ENCODE data around the gene ITGB1BP2.
"Not testable (repeated sequence)": the region's sequence is repeated elsewhere in the genome, so short reads cannot be mapped to it uniquely, and the experiment has no call there.

The ITGB1BP2 gene

GRCh38 chrX:71301195-71301924 lies at the start of gene ITGB1BP2:
Gene ITGB1BP2, plus strand, starts transcription at chrX:71301750. Its CDS starts 57 bp downstream, at chrX:71301807.
- DNase-seq (ENCODE audit: low spot score) = peak; percentile 14

DNA sequence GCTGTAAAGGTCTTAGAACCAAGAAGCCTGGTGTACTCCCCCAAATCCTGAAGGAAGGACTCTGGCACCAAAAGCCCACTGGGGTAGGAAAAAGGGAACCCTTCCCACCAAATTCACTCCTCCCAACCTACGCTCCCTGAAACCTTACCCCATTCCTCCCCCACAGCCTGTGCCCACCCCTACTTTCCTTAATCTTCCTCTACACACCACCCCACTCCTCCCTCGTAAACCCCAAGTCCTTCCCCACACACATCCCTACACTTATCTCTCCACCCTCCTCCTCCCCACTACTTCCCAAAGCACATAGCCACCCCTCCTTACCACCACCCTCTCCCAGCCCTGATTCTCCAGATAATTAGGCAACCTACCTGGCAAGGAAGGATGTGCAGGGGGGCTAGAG lies 49.3 kb upstream of the ITGB1BP2 start:
- no peak for DNase-seq (ENCODE audit: low spot score)

GRCh38 chrX:71253253-71254091 lies 48.1 kb upstream of the ITGB1BP2 start:
- DNase-seq (ENCODE audit: low spot score) = peak; percentile 12

DNA sequence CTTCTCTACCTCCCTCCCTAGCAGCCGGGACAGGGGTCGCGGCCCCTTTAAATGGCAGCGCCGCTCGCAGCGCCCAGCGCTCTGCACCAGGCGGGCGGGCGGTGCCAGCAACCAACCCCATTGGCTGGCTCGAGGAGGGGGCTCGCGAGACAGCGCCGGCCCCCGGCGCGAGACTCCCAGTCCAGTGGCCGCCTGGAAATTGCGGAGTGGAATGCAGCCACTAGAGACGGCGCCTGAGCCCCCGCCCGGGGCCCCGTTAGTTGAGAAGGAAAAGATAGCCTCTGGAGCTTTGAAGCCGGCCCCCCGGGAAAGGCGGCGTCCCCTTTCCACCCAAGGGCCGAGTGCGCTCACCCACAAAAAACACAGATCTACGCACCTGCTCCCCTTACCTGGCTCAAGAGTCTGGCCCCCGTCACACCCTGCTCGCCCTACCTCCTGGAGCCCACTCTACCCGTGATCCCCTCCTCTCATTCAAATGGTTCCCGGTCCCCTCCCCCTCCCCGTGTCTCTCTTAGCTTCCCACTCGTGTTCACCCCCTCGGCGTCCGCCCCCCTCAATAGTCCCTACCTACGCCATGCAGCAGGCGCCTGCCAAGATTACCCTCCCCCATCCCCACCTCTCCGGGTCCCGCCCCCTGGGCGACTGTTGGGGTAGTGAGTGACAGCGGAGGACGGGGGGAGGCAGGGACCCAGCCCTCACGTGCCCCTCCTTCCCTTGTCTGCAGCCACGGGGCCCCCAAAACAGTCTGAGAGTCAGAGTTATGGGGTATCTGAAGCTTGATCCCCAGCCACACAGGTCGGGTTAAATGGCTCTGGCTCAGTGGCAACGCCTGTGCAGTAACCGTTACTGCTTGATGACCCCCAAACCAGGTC lies 47.2 kb upstream of the ITGB1BP2 start, which contains the start of gene ZMYM3:
Gene ZMYM3 (minus strand): TSS at position 49 of the 872 bp plus-strand sequence. CDS start 885 bp downstream, outside the sequence.
- peak; percentile 81 for DNase-seq (ENCODE audit: low spot score)

GRCh38 chrX:71256051-71256450 lies 45.5 kb upstream of the ITGB1BP2 start:
- no peak for DNase-seq (ENCODE audit: low spot score)

GRCh38 chrX:71256856-71257255 lies 44.7 kb upstream of the ITGB1BP2 start:
- DNase-seq (ENCODE audit: low spot score) = no peak

- DNase-seq (ENCODE audit: low spot score) = not testable (repeated sequence)
Measured at GRCh38 chrX:71268624-71269023, 32.9 kb upstream of the ITGB1BP2 start.

DNA sequence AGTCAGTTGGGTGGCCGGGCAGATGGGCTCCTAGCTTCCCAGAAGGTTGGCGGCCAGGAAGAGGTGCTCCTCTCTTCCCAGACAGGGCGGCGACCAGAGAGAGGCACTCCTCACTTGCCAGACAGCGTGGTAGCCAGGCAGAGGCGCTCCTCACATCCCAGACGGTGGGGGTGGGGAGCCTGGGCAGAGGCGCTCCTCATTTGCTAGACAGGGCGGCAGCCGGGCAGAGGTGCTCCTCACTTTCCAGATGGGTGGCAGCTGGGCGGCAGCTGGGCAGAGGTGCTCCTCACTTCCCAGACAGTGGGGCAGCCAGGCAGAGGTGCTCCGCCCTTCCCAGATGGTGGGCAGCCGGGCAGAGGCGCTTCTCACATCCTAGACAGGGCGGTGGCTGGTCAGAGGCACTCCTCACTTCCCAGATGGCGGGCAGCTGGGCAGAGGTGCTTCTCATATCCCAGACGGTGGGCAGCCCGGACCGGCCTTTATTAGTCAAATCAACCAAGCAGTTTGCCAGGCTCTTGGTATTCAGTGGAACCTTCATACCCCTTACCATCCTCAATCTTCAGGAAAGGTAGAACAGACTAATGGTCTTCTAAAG lies 31.7 kb upstream of the ITGB1BP2 start:
- no peak for DNase-seq (ENCODE audit: low spot score)

DNA sequence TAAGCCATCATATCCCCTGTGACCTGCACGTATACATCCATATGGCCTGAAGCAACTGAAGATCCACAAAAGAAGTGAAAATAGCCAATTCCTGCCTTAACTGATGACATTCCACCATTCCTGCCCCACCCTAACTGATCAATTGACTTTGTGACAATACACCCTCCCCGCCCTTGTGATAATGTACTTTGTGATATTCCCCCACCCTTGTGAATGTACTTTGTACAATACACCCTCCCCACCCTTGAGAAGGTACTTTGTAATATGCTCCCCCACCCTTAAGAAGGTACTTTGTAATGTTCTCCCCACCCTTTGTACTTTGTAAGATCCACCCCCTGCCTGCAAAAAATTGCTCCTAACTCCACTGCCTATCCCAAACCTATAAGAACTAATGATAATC lies 29.2 kb upstream of the ITGB1BP2 start:
- not testable (repeated sequence) for DNase-seq (ENCODE audit: low spot score)

- DNase-seq (ENCODE audit: low spot score) = not testable (repeated sequence)
Measured at GRCh38 chrX:71281300-71281699, 20.2 kb upstream of the ITGB1BP2 start.

- DNase-seq (ENCODE audit: low spot score) = peak; percentile 73
Measured at GRCh38 chrX:71282514-71283402, 18.8 kb upstream of the ITGB1BP2 start.

DNA sequence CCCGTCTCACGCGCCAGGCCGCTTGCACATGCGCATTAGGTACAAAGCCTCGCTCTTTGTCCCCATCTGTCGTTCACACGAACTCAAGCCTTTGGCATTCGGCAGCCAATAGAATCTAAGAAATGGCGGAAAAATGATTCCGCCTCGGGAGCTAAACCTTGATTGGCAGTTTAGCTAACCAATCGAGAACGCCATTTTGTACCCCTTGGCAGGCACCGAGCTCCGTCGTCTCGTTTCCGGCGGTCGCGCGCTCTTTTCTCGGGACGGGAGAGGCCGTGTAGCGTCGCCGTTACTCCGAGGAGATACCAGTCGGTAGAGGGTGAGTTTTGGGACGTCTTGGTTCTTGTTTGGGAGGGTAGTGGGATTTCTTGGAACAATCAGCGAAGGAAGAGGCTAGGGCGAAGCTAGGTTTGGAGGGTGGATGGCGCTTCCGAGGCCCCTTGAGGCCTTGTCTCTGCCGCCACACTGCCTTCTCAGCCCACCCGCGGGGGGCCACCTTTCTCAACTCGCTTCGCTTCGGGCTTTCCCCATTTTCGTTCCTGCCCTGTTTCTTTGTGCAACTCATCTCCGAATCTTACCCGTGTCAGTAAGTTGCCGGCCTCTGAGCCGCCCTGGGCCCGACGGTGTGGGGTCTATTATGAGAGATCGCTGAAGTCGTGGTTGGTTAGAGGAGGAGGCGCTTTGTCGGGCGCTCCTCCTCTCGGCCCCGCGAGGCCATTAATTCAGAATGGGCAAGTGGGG lies 18.0 kb upstream of the ITGB1BP2 start, which contains the start of gene NONO:
Gene NONO (plus strand): TSS at position 233 of the 741 bp plus-strand sequence. CDS start 7,003 bp downstream, outside the sequence.
- peak; percentile 98 for DNase-seq (ENCODE audit: low spot score)

DNA sequence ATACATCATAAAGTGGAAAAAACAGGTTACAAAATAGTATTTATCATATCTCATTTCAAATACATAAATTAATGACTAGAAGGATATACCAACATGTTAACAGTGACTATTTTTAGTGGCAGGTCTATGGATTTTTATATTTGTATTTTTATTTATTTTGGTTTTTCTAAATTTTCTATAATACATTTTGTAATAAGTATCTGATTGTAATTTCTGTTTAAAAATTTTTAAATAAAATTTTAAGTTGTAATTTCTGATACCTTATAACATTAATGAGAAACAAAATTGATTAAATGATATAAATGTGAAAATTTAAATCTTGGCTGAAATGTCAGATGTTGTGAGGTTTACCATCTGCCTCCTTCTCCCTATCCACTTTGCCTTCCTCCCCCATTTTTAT lies 15.6 kb upstream of the ITGB1BP2 start:
- no peak for DNase-seq (ENCODE audit: low spot score)

DNA sequence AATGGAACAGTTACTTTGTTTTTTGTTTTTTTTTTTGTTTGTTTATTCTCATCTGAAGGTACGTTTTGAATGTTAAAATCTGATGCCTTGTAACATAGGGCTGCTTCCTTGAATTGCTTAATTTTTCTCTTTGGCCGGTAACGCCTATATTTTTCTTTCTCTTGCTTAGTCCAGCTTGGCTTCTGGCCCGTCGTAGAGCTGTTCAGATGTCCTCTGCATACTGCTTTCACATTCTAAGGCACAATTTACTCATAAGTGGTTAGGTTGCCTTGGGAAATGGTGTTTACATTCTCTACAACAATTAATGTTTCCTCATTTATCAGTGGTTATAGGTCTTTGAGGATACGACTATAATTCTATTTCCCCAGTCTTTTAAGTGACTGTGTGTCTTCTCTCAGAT lies 10.2 kb upstream of the ITGB1BP2 start:
- no peak for DNase-seq (ENCODE audit: low spot score)

GRCh38 chrX:71292669-71293365 lies 8.7 kb upstream of the ITGB1BP2 start:
- DNase-seq (ENCODE audit: low spot score) = peak; percentile 35

DNA sequence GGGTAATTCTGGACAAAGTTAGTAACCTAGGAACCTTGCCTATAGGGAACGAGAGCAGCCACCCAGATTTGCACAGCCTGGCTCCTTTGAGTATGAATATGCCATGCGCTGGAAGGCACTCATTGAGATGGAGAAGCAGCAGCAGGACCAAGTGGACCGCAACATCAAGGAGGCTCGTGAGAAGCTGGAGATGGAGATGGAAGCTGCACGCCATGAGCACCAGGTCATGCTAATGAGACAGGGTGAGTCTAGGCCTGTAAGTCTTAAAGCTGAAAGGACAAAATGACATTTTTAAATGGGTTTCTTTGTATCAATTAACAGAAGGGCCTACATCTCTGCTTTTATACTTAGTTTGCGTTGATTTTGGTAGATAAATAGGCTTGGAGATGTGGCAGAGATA lies 4.7 kb upstream of the ITGB1BP2 start:
- no peak for DNase-seq (ENCODE audit: low spot score)

GRCh38 chrX:71298119-71298518 lies 3.4 kb upstream of the ITGB1BP2 start:
- no peak for DNase-seq (ENCODE audit: low spot score)

DNA sequence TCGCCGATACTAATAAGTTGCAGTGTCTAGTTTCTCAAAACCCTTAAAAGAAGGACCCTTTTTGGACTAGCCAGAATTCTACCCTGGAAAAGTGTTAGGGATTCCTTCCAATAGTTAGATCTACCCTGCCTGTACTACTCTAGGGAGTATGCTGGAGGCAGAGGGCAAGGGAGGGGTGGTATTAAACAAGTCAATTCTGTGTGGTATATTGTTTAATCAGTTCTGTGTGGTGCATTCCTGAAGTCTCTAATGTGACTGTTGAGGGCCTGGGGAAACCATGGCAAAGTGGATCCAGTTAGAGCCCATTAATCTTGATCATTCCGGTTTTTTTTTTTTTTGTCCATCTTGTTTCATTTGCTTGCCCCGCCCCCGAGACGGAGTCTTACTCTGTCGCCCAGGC lies 1.5 kb upstream of the ITGB1BP2 start:
- not testable (repeated sequence) for DNase-seq (ENCODE audit: low spot score)

GRCh38 chrX:71300495-71300894 lies 1.1 kb upstream of the ITGB1BP2 start:
- DNase-seq (ENCODE audit: low spot score) = not testable (repeated sequence)

Data from kidney tubule cell (primary cell).